HepG2 (cell line): Measurements from ENCODE around the gene RUSF1. TPM values are rescaled to one million over a fixed set of nuclear protein-coding genes. Genes with fewer than 3 reads are reported as not detected.

ENCODE experiments used
- AHR ChIP-seq: IDR thresholded peaks from 2 replicates; pipeline ENCODE4 v1.6.1; 2018; ENCODE audit warnings: missing genetic modification reagents, missing compliant biosample characterization
- GZF1 ChIP-seq: sonication (generic); formaldehyde crosslinking; IDR thresholded peaks from 2 replicates; pipeline ENCODE4 v1.5.1; 2020; ENCODE audit warnings: mild to moderate bottlenecking, missing genetic modification reagents
- HNRNPL ChIP-seq: fragments of 200-400 bp; formaldehyde crosslinking; IDR thresholded peaks from 2 replicates; pipeline ENCODE4 v1.6.1; 2017; ENCODE audit warnings: mild to moderate bottlenecking, low read depth, low read length
- HOXD1 ChIP-seq: sonication (generic); formaldehyde crosslinking; IDR thresholded peaks from 2 replicates; pipeline ENCODE4 v1.5.0; 2020; ENCODE audit warnings: missing genetic modification reagents
- KDM3A ChIP-seq: IDR thresholded peaks from 2 replicates; pipeline ENCODE4 v1.6.1; 2018; ENCODE audit warnings: low read depth, missing compliant biosample characterization
- KLF9 ChIP-seq: IDR thresholded peaks from 2 replicates; pipeline ENCODE4 v1.6.1; 2016; ENCODE audit warnings: low read depth
- MEIS2 ChIP-seq: sonication (generic); formaldehyde crosslinking; IDR thresholded peaks from 2 replicates; pipeline ENCODE4 v1.9.0; 2021; ENCODE audit warnings: mild to moderate bottlenecking, missing genetic modification reagents
- NFIC ChIP-seq: IDR thresholded peaks from 2 replicates; pipeline ENCODE4 v1.6.1; 2012; ENCODE audit warnings: mild to moderate bottlenecking, low read length, inconsistent platforms
- PPARG ChIP-seq: conservative IDR thresholded peaks from 2 replicates; pipeline ENCODE4 v1.6.1; 2016; ENCODE audit warnings: missing biosample characterization, missing genetic modification reagents
- RELA ChIP-seq: sonication (generic); formaldehyde crosslinking; IDR thresholded peaks from 2 replicates; pipeline ENCODE4 v1.4.0; 2020; ENCODE audit warnings: missing genetic modification reagents
- SP4 ChIP-seq: sonication (generic); formaldehyde crosslinking; IDR thresholded peaks from 2 replicates; pipeline ENCODE4 v1.8.1; 2023; ENCODE audit warnings: mild to moderate bottlenecking, missing genetic modification reagents
- ZC3H13 ChIP-seq: sonication (generic); formaldehyde crosslinking; IDR thresholded peaks from 2 replicates; pipeline ENCODE4 v1.8.1; 2023; ENCODE audit warnings: mild to moderate bottlenecking, missing genetic modification reagents, moderate library complexity
- ZIK1 ChIP-seq: sonication (generic); formaldehyde crosslinking; IDR thresholded peaks from 2 replicates; pipeline ENCODE4 v1.5.0; 2020; ENCODE audit warnings: mild to moderate bottlenecking, low read depth, missing genetic modification reagents, borderline replicate concordance
- ZNF256 ChIP-seq: sonication (generic); formaldehyde crosslinking; conservative IDR thresholded peaks from 2 replicates; pipeline ENCODE4 v1.4.0; 2020; ENCODE audit warnings: missing genetic modification reagents
- ZNF430 ChIP-seq: sonication (generic); formaldehyde crosslinking; IDR thresholded peaks from 2 replicates; pipeline ENCODE4 v1.9.0; 2021; ENCODE audit warnings: mild to moderate bottlenecking, missing genetic modification reagents
- ZNF44 ChIP-seq: sonication (generic); formaldehyde crosslinking; IDR thresholded peaks from 2 replicates; pipeline ENCODE4 v1.5.1; 2020; ENCODE audit warnings: mild to moderate bottlenecking, missing genetic modification reagents
- ZNF616 ChIP-seq: sonication (generic); formaldehyde crosslinking; IDR thresholded peaks from 2 replicates; pipeline ENCODE4 v1.5.0; 2020; ENCODE audit warnings: low read depth, mild to moderate bottlenecking, missing genetic modification reagents
- ZNF878 ChIP-seq: sonication (generic); formaldehyde crosslinking; IDR thresholded peaks from 2 replicates; pipeline ENCODE4 v1.8.1; 2023; ENCODE audit warnings: mild to moderate bottlenecking, missing genetic modification reagents, moderate library complexity
- ZNF879 ChIP-seq: sonication (generic); formaldehyde crosslinking; IDR thresholded peaks from 2 replicates; pipeline ENCODE4 v1.8.1; 2023; ENCODE audit warnings: missing genetic modification reagents
- polyA plus RNA-seq, 8 experiments: library from polyadenylated mRNA; depleted of rRNA in 3 of 8; stranded (reverse) in 7 of 8; unstranded in 1 of 8; fragments of >200 nt; fragmentation: Illumina TruSeq in 4 of 8; extraction: Trizol in 4 of 8; gene quantifications; 2 replicates each; pipeline versions ENCODE4 v1.2.1 to v1.2.3, GENCODE V29; 2011 to 2016; ENCODE audit warnings: low read depth in 4 of 8, missing spikeins in 1 of 8, mixed read lengths in 1 of 8; ENCODE audit not compliant: insufficient read depth in 1 of 8
- total RNA-seq, 5 experiments: library from RNA; depleted of rRNA; stranded (reverse); fragments of >200 nt; fragmentation: Illumina TruSeq; extraction: Trizol; gene quantifications; 2 replicates each; pipeline ENCODE4 v1.2.3, GENCODE V29; 2016; ENCODE audit warnings: low read depth in 1 of 5
- TF ChIP-seq, protein P1 (sequence below): sonication (generic); formaldehyde crosslinking; IDR thresholded peaks from 2 replicates; pipeline ENCODE4 v1.5.0; 2020; ENCODE audit warnings: mild to moderate bottlenecking, missing genetic modification reagents, borderline replicate concordance
- TF ChIP-seq, protein P2 (sequence below): sonication (generic); formaldehyde crosslinking; IDR thresholded peaks from 2 replicates; pipeline ENCODE4 v1.4.0; 2020; ENCODE audit warnings: mild to moderate bottlenecking, missing genetic modification reagents
- TF ChIP-seq, protein P3 (sequence below): sonication (generic); formaldehyde crosslinking; IDR thresholded peaks from 2 replicates; pipeline ENCODE4 v1.4.0; 2020; ENCODE audit warnings: mild to moderate bottlenecking, missing genetic modification reagents
- TF ChIP-seq, protein P4 (sequence below): sonication (generic); formaldehyde crosslinking; IDR thresholded peaks from 2 replicates; pipeline ENCODE4 v1.5.0; 2020; ENCODE audit warnings: missing genetic modification reagents
- TF ChIP-seq, protein P5 (sequence below): sonication (generic); formaldehyde crosslinking; conservative IDR thresholded peaks from 2 replicates; pipeline ENCODE4 v1.4.0; 2020; ENCODE audit warnings: missing genetic modification reagents

RUSF1 gene
- total and polyA plus RNA-seq, 2 of the 13 experiments (the other 11 are each of a cell fraction or from before 2014, with no cell fraction given): 40.8 to 50.2 TPM

DNA sequence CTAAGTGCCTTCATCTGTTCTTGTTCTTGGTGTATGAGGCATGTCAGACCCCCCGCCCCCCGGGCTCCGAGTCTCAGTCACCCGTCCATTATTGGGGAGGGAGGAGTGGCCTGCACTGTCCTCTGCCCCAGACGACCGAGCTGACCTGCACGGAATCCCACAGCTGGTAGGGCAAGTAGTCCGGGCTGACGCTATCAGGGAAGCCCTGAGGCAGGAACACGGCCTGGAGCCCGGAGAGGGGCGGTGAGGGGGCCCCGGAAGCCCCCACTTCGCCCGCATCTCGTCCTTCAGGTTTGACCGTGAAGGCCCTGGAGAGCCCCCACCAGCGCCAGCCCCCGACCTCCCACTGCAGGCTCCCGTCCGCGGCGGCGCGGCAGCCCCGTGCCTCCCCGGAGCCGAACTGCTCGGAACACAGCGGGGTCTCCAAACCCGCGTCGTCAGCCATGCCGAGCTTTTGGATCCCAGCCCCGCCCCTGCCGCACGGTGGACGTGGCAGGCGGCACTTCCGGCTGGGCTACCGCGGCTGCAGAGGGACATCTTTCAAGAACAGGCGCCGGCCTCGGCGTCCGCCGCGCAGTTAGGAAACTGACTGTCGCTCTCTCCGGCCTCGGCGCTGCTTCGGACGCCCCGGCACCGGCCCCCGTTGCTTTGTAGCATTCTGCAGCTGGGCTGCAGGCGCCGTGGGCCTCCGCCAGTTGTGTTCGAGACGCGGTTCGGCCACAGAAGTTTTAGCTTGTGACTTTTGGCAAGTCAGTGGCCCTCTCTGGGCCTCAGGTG, at the start of gene RUSF1 (continued):
- TF ChIP-seq ZNF616 (CRISPR knock-in tag) (peak; percentile 83; the same call in 1 of the 2 replicates), KDM3A (peak; percentile 96; the same call in 1 of the 2 replicates), ZNF879 (CRISPR knock-in tag) (no peak), NFIC (no peak), HNRNPL (peak; percentile 52; the same call in 1 of the 2 replicates), GZF1 (peak; percentile 78), ZNF878 (no peak; the same call in 1 of the 2 replicates), HOXD1 (CRISPR knock-in tag) (peak; percentile 88; the same call in 1 of the 2 replicates), KLF9 (CRISPR knock-in tag) (peak; percentile 96), ZNF256 (CRISPR knock-in tag) (no peak), ZC3H13 (CRISPR knock-in tag) (peak; percentile 84; the same call in 1 of the 2 replicates), PPARG (CRISPR knock-in tag) (0 out of 2 replicates have a peak, but pooled peaks have one; percentile 12), RELA (CRISPR knock-in tag) (0 out of 2 replicates have a peak, but pooled peaks have one; percentile 29), SP4 (CRISPR knock-in tag) (peak; percentile 92), ZNF44 (CRISPR knock-in tag) (0 out of 2 replicates have a peak, but pooled peaks have one; percentile 21), ZIK1 (CRISPR knock-in tag) (0 out of 2 replicates have a peak, but pooled peaks have one; percentile 58), AHR (CRISPR knock-in tag) (peak; percentile 86), ZNF430 (CRISPR knock-in tag) (peak; percentile 96; the same call in 1 of the 2 replicates), MEIS2 (CRISPR knock-in tag) (peak; percentile 95)
- TF ChIP-seq, protein P1, sequence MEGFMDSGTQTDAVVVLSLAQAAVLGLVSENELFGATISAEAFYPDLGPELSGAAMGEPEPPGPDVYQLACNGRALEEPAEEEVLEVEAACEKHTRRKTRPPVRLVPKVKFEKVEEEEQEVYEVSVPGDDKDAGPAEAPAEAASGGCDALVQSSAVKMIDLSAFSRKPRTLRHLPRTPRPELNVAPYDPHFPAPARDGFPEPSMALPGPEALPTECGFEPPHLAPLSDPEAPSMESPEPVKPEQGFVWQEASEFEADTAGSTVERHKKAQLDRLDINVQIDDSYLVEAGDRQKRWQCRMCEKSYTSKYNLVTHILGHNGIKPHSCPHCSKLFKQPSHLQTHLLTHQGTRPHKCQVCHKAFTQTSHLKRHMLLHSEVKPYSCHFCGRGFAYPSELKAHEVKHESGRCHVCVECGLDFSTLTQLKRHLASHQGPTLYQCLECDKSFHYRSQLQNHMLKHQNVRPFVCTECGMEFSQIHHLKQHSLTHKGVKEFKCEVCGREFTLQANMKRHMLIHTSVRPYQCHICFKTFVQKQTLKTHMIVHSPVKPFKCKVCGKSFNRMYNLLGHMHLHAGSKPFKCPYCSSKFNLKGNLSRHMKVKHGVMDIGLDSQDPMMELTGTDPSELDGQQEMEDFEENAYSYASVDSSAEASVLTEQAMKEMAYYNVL (CRISPR knock-in tag): peak; percentile 85
- TF ChIP-seq, protein P2, sequence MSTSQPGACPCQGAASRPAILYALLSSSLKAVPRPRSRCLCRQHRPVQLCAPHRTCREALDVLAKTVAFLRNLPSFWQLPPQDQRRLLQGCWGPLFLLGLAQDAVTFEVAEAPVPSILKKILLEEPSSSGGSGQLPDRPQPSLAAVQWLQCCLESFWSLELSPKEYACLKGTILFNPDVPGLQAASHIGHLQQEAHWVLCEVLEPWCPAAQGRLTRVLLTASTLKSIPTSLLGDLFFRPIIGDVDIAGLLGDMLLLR: peak; percentile 93
- TF ChIP-seq, protein P3, sequence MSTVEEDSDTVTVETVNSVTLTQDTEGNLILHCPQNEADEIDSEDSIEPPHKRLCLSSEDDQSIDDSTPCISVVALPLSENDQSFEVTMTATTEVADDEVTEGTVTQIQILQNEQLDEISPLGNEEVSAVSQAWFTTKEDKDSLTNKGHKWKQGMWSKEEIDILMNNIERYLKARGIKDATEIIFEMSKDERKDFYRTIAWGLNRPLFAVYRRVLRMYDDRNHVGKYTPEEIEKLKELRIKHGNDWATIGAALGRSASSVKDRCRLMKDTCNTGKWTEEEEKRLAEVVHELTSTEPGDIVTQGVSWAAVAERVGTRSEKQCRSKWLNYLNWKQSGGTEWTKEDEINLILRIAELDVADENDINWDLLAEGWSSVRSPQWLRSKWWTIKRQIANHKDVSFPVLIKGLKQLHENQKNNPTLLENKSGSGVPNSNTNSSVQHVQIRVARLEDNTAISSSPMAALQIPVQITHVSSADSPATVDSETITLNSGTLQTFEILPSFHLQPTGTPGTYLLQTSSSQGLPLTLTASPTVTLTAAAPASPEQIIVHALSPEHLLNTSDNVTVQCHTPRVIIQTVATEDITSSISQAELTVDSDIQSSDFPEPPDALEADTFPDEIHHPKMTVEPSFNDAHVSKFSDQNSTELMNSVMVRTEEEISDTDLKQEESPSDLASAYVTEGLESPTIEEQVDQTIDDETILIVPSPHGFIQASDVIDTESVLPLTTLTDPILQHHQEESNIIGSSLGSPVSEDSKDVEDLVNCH (CRISPR knock-in tag): no peak
- TF ChIP-seq, protein P4, sequence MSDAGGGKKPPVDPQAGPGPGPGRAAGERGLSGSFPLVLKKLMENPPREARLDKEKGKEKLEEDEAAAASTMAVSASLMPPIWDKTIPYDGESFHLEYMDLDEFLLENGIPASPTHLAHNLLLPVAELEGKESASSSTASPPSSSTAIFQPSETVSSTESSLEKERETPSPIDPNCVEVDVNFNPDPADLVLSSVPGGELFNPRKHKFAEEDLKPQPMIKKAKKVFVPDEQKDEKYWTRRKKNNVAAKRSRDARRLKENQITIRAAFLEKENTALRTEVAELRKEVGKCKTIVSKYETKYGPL (CRISPR knock-in tag): no peak
- TF ChIP-seq, protein P5, sequence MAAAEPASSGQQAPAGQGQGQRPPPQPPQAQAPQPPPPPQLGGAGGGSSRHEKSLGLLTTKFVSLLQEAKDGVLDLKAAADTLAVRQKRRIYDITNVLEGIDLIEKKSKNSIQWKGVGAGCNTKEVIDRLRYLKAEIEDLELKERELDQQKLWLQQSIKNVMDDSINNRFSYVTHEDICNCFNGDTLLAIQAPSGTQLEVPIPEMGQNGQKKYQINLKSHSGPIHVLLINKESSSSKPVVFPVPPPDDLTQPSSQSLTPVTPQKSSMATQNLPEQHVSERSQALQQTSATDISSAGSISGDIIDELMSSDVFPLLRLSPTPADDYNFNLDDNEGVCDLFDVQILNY: peak; percentile 81; the same call in 1 of the 2 replicates
